Measurements from ENCODE around the gene MAP3K20.

Gene MAP3K20

DNA sequence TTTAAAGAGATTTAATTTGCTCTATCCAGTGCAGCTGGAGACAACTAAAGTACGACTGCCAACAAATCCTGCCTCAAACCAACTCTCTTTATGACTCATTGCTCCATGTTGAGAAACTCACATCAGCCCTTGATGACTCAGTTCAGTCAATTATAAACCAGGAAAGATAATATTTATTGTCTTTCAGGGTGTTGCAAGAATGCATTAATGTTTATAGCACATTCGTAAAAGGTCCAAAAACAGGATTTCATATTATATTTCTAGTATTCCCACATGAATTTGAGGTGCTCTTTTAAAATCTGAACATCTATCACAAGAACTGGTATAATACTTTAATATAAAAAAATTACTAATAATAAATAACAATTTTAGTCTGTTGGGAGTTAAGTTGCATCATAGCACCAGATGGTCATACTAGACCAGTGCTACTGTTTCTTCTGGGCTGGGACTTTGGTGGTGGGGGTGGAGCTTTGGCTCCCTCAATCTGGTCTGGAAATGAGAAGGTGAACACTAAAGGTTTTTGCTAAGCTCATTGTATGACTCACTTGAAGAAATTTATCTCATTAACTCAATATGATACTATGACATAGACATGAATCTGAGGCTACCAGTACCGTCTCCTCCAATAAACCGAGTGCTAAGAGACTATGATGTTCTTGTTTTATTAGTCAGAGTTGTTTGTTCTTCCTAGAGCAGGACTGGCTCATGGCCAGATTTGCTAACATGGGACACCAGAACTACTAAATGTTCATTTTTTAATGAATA, 26.6 kb upstream of the MAP3K20 start:
- TF ChIP-seq CTCF (IDR thresholded peaks at IDR 0.05; ENCODE audit: borderline replicate concordance, control extremely low read depth, extremely low read depth, insufficient read depth, missing control alignments) = no peak
- peak; percentile 51 for DNase-seq (ENCODE audit: low spot score)
- in situ Hi-C loops (cut with MboI; ENCODE audit: low sequenced_read_pairs, unreplicated experiment) = no loop called here

GRCh38 chr2:173049831-173050230, 25.8 kb upstream of the MAP3K20 start:
- in situ Hi-C loops (cut with MboI; ENCODE audit: low sequenced_read_pairs, unreplicated experiment) = no loop called here
- no peak for DNase-seq (ENCODE audit: low spot score)
- TF ChIP-seq CTCF (IDR thresholded peaks at IDR 0.05; ENCODE audit: borderline replicate concordance, control extremely low read depth, extremely low read depth, insufficient read depth, missing control alignments) = no peak

DNA sequence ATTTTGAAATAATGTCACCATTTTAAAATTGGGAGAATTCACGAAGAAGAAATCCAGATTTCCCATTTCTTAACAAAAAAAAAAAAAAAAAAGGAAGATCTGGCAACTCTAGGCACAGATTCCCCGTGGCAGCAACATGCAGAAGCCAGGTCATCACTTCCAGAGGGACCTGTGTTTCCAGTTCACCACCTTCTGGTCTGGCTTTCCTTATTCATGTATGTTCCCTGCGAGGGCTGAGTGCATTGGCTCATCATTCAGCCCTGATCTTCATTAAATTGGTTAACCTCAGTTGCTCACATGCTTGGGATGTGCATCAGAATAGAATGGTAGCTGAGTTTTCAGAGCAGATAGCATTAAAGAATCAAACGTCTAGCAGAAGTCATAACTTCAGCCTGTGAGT, 25.0 kb upstream of the MAP3K20 start:
- no peak for DNase-seq (ENCODE audit: low spot score)
- no peak for TF ChIP-seq CTCF (IDR thresholded peaks at IDR 0.05; ENCODE audit: borderline replicate concordance, control extremely low read depth, extremely low read depth, insufficient read depth, missing control alignments)
- in situ Hi-C loops (cut with MboI; ENCODE audit: low sequenced_read_pairs, unreplicated experiment) = no loop called here

DNA sequence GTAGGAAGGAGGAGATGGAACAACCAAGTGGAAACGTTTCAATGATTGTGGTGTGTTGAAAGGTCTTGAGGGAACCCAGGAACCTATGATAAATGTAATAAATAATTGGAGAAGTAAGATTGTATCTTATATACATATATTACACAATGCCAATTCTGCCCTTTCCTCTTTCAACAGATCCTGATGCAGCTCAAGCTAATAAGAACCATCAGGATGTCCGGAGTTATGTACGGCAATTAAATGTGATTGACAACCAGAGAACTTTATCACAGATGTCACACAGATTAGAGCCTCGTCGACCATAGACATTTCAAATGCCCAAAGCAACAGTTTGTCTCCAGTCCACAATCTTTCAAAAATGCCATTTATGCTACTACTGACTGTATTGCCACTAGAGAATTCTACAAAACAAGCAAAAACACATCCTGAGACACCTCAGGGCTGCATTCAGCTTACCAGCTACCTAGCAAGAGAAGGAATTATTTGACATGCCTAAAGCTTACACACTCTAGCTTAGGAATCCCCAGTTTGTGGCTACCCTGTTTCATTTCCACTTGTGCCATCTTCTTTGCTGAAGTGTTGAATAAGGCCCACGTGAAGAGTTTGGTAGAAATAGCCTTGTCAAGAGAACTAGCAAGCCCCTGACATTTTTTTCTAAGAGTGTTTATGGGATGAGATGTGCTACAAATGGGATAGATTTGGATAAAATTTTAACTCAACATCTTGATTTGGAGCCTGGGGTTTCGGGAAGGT, 24.0 kb upstream of the MAP3K20 start:
- no peak for DNase-seq (ENCODE audit: low spot score)
- in situ Hi-C loops (cut with MboI; ENCODE audit: low sequenced_read_pairs, unreplicated experiment) = no loop called here
- no peak for TF ChIP-seq CTCF (IDR thresholded peaks at IDR 0.05; ENCODE audit: borderline replicate concordance, control extremely low read depth, extremely low read depth, insufficient read depth, missing control alignments)

DNA sequence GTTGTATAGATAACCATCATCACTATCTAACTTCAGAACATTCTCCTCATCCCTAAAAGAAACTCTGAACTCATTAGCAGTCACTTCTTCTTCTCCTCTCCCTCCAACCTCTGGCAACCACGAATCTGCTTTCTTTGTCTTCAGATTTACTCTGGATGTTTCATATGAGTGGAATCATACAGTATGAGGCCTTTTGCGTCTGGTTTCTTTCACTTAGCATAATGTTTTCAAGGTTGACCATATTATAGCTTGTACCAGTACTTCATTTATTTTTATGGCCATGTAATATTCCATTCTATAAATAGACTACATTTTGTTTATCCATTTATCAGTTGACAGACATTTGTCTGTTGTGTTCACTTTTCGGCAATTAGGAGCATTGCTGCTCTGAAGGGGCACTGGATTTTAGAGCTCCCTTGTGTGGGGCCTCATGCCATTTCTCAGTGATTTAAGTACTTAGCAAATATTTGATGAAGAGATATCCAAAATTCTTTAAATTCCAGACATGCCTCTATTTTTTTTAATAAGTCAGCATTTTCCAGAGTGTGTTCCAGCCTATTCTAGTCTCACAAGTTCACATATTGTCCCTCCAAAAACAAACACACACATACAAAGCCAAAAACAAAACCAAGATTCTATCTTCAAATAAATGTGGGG, 22.5 kb upstream of the MAP3K20 start:
- in situ Hi-C loops (cut with MboI; ENCODE audit: low sequenced_read_pairs, unreplicated experiment) = no loop called here
- TF ChIP-seq CTCF (IDR thresholded peaks at IDR 0.05; ENCODE audit: borderline replicate concordance, control extremely low read depth, extremely low read depth, insufficient read depth, missing control alignments) = no peak
- DNase-seq (ENCODE audit: low spot score) = no peak

DNA sequence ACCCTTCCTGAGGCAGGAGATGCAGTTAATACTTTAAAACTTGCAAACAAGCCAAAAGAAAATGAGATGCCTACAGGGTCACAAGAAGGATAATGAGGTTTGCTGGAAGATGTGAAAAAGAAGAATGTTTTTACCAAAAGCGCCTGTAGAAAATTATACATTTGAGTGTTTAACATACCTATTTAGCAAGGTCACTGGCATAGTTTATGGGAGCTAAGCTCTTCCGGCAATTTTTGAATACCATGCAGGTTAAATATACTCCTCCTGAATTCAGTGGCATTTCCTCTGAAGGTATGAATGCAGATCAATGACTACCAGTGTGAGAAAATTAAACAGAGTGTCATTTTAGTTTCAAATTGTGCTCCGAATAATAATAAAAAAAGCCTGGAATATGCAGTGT, 21.2 kb upstream of the MAP3K20 start:
- in situ Hi-C loops (cut with MboI; ENCODE audit: low sequenced_read_pairs, unreplicated experiment) = no loop called here
- TF ChIP-seq CTCF (IDR thresholded peaks at IDR 0.05; ENCODE audit: borderline replicate concordance, control extremely low read depth, extremely low read depth, insufficient read depth, missing control alignments) = no peak
- no peak for DNase-seq (ENCODE audit: low spot score)

All from GM13976 (cell line).